Measurements from ENCODE around the gene NEURL3. TPM values are rescaled to one million over a fixed set of nuclear protein-coding genes. Genes with fewer than 3 reads are reported as not detected.

Gene NEURL3
- total and polyA plus RNA-seq, 9 of the 15 experiments (the other 6 are each of a cell fraction or from before 2014, with no cell fraction given): not detected

DNA sequence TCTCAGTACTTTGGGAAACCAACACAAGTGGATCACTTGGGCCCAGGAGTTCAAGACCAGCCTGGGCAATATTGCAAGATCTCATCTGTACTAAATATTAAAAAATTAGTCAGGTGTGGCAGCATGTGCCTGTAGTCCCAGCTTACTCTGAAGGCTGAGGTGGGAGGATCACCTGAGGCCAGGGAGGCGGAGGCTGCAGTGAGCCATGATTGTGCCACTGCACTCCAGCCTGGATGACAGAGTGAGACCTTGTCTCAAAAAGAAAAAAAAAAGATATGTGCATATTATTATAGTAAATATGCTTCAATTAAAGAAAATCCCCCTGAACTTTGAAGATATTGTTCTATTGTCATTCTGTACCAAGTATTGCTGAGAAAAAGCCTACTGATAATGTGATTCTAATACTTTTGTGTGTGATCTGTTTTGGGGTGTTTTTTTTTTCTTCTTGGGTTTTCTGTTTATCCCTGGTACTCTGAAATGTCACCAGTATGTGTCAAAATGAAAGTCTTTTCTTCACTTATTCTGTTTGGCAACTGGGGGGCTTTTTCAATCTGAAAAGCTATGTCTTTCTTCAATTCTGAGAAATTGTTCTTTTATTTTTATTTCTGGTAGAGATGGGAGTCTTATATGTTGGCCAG is 13.2 kb downstream of the NEURL3 start:
- Histone ChIP-seq H3K4me2 (ENCODE audit: insufficient read depth, low read length) (no peak overlapping the region), H3K9ac (ENCODE audit: insufficient read depth in 1 of 2, low read depth in 2 of 2, low read length in 2 of 2) (no peak overlapping the region), H3K9me1 (ENCODE audit: control insufficient read depth, insufficient read depth, low read length) (no peaks in the 10 kb centered on the region), H4K20me1 (replicated peaks; ENCODE audit: control insufficient read depth, insufficient read depth, low read length) (no peaks in the 10 kb centered on the region), H2AFZ (ENCODE audit: low read depth, low read length) (no peak overlapping the region), H3K79me2 (ENCODE audit: control insufficient read depth, insufficient read depth, low read length) (no peaks in the 10 kb centered on the region), H3K4me1 (replicated peaks in 1 of 2; ENCODE audit: control insufficient read depth in 2 of 2, insufficient read depth in 2 of 2, low read length in 2 of 2) (no peaks in the 10 kb centered on the region), H3K36me3 (ENCODE audit: control insufficient read depth, insufficient read depth, low read length) (no peaks in the 10 kb centered on the region), H3K27ac (ENCODE audit: extremely low read depth, low read depth, low read length) (no peak overlapping the region), H3K27me3 (ENCODE audit: control insufficient read depth in 2 of 2, insufficient read depth in 2 of 2, low read length in 2 of 2) (peaks cover 11 to 16% of the 10 kb centered on the region in 2 experiments; a peak in 4 of 5 replicates), H3K4me3 (no peak overlapping the region), H3K9me3 (replicated peaks; ENCODE audit: control insufficient read depth, insufficient read depth, low read depth, low read length) (no peaks in the 10 kb centered on the region)
- intact Hi-C loops (cut with micrococcal nuclease) (no loop called here), in situ Hi-C loops (cut with MboI) (no loop called here)
- 0% methylated on average over 1 of the region's 1 CpG for WGBS (ENCODE audit: insufficient coverage, low coverage, missing lambda C conversion rate)
- no TSS peak for BruUV-seq (replicated peaks)
- no peak for TF ChIP-seq ELF2 (CRISPR knock-in tag; IDR thresholded peaks at IDR 0.05)
- DNase-seq (ENCODE audit: extremely low read depth in 1 of 4, low spot score in 3 of 4): no peak
- POLR2A ChIA-PET: interaction anchor here (1.3 kb wide), 1 partner anchor 17 kb away, joined by 3 read pairs; no protein-coding TSS in a partner anchor
- CTCF ChIA-PET (ENCODE audit: low intra/inter-chr PET ratio): no interaction called here
- ATAC-seq: no peak
- no peak for FAIRE-seq

DNA sequence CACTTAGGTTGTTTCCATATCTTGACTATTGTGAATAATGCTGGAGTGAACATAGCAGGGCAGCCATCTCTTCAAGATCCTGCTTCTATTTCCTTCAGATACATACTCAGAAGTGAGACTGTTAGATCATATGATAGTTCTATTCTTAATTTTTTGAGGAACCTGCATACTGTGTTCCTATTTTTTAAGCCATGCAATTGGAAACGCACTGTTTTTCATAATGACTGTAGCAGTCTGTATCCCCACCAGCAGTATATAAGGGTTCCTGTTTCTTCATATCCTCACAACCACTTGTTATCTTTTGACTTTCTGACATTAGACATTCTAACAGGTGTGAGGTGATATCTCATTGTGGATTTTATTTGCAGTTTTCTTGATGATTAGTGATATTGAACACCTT is 15.5 kb downstream of the NEURL3 start:
- TF ChIP-seq JUN (IDR thresholded peaks at IDR 0.05; ENCODE audit: borderline replicate concordance, low read depth, low read length): no peak
- no peak for TF ChIP-seq JUN (CRISPR knock-in tag; IDR thresholded peaks at IDR 0.05; ENCODE audit: borderline replicate concordance)
- TF ChIP-seq, protein P1, sequence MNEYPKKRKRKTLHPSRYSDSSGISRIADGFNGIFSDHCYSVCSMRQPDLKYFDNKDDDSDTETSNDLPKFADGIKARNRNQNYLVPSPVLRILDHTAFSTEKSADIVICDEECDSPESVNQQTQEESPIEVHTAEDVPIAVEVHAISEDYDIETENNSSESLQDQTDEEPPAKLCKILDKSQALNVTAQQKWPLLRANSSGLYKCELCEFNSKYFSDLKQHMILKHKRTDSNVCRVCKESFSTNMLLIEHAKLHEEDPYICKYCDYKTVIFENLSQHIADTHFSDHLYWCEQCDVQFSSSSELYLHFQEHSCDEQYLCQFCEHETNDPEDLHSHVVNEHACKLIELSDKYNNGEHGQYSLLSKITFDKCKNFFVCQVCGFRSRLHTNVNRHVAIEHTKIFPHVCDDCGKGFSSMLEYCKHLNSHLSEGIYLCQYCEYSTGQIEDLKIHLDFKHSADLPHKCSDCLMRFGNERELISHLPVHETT (CRISPR knock-in tag; conservative IDR thresholded peaks at IDR 0.05 in 1 of 2, IDR thresholded peaks at IDR 0.05 in 1 of 2): no peak
- TF ChIP-seq, protein P2, sequence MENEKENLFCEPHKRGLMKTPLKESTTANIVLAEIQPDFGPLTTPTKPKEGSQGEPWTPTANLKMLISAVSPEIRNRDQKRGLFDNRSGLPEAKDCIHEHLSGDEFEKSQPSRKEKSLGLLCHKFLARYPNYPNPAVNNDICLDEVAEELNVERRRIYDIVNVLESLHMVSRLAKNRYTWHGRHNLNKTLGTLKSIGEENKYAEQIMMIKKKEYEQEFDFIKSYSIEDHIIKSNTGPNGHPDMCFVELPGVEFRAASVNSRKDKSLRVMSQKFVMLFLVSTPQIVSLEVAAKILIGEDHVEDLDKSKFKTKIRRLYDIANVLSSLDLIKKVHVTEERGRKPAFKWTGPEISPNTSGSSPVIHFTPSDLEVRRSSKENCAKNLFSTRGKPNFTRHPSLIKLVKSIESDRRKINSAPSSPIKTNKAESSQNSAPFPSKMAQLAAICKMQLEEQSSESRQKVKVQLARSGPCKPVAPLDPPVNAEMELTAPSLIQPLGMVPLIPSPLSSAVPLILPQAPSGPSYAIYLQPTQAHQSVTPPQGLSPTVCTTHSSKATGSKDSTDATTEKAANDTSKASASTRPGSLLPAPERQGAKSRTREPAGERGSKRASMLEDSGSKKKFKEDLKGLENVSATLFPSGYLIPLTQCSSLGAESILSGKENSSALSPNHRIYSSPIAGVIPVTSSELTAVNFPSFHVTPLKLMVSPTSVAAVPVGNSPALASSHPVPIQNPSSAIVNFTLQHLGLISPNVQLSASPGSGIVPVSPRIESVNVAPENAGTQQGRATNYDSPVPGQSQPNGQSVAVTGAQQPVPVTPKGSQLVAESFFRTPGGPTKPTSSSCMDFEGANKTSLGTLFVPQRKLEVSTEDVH (IDR thresholded peaks at IDR 0.05; ENCODE audit: low read depth, partially characterized antibody): no peak
- no peak for TF ChIP-seq TEAD2 (tag; IDR thresholded peaks at IDR 0.05)
- WGBS (ENCODE audit: insufficient coverage, low coverage, missing lambda C conversion rate): 9% methylated on average over 1 of the region's 1 CpG
- no peak for DNase-seq (ENCODE audit: extremely low read depth in 1 of 4, low spot score in 3 of 4)
- Histone ChIP-seq H3K9me1 (ENCODE audit: control insufficient read depth, insufficient read depth, low read length) (no peaks in the 10 kb centered on the region), H2AFZ (ENCODE audit: low read depth, low read length) (no peak overlapping the region), H3K79me2 (ENCODE audit: control insufficient read depth, insufficient read depth, low read length) (no peaks in the 10 kb centered on the region), H3K4me3 (no peak overlapping the region), H3K9ac (ENCODE audit: insufficient read depth in 1 of 2, low read depth in 2 of 2, low read length in 2 of 2) (no peak overlapping the region), H4K20me1 (replicated peaks; ENCODE audit: control insufficient read depth, insufficient read depth, low read length) (no peaks in the 10 kb centered on the region), H3K4me2 (ENCODE audit: insufficient read depth, low read length) (no peak overlapping the region), H3K9me3 (replicated peaks; ENCODE audit: control insufficient read depth, insufficient read depth, low read depth, low read length) (no peaks in the 10 kb centered on the region), H3K4me1 (replicated peaks in 1 of 2; ENCODE audit: control insufficient read depth in 2 of 2, insufficient read depth in 2 of 2, low read length in 2 of 2) (peaks cover 0 to 9% of the 10 kb centered on the region in 2 experiments; a peak in 4 of 5 replicates), H3K27me3 (ENCODE audit: control insufficient read depth in 2 of 2, insufficient read depth in 2 of 2, low read length in 2 of 2) (peaks cover 12 to 22% of the 10 kb centered on the region in 2 experiments), H3K27ac (ENCODE audit: extremely low read depth, low read depth, low read length) (no peak overlapping the region), H3K36me3 (ENCODE audit: control insufficient read depth, insufficient read depth, low read length) (no peaks in the 10 kb centered on the region)
- ChIA-PET CTCF (ENCODE audit: low intra/inter-chr PET ratio) (no interaction called here), POLR2A (no interaction called here)
- in situ Hi-C loops (cut with MboI) (no loop called here), intact Hi-C loops (cut with micrococcal nuclease) (no loop called here)
- no peak for FAIRE-seq
- ATAC-seq: no peak
- no TSS peak for BruUV-seq (replicated peaks)

Data from K562 (cell line).